IPS-20b (cell line): ENCODE data around the gene PLCH2.

ENCODE experiments used
- H3K27ac ChIP-seq: one replicate; pipeline ENCODE4 v1.5.1; 2013; ENCODE audit warnings: low read length
- H3K27me3 ChIP-seq: 2 replicates; pipeline ENCODE4 v1.6.1; 2013; ENCODE audit warnings: mild to moderate bottlenecking, low read length, inconsistent platforms; ENCODE audit not compliant: insufficient read depth
- H3K36me3 ChIP-seq: 2 replicates; pipeline ENCODE4 v1.6.1; 2013; ENCODE audit warnings: low read depth, mild to moderate bottlenecking, inconsistent platforms, low read length, moderate library complexity; ENCODE audit not compliant: insufficient read depth
- H3K4me1 ChIP-seq: 2 replicates; pipeline ENCODE4 v1.6.1; 2013; ENCODE audit warnings: mild to moderate bottlenecking, control low read depth, inconsistent platforms, low read length, moderate library complexity; ENCODE audit not compliant: insufficient read depth
- H3K4me3 ChIP-seq: 2 replicates; pipeline ENCODE4 v1.5.1; 2013; ENCODE audit warnings: mild to moderate bottlenecking, low read length, inconsistent platforms
- H3K9ac ChIP-seq: 2 replicates; pipeline ENCODE4 v1.6.1; 2013; ENCODE audit warnings: low read depth, mild to moderate bottlenecking, inconsistent platforms, low read length, moderate library complexity
- H3K9me3 ChIP-seq: 2 replicates; pipeline ENCODE4 v1.6.1; 2013; ENCODE audit warnings: mild to moderate bottlenecking, low read depth, low read length, inconsistent platforms; ENCODE audit not compliant: insufficient read depth

The PLCH2 gene

DNA sequence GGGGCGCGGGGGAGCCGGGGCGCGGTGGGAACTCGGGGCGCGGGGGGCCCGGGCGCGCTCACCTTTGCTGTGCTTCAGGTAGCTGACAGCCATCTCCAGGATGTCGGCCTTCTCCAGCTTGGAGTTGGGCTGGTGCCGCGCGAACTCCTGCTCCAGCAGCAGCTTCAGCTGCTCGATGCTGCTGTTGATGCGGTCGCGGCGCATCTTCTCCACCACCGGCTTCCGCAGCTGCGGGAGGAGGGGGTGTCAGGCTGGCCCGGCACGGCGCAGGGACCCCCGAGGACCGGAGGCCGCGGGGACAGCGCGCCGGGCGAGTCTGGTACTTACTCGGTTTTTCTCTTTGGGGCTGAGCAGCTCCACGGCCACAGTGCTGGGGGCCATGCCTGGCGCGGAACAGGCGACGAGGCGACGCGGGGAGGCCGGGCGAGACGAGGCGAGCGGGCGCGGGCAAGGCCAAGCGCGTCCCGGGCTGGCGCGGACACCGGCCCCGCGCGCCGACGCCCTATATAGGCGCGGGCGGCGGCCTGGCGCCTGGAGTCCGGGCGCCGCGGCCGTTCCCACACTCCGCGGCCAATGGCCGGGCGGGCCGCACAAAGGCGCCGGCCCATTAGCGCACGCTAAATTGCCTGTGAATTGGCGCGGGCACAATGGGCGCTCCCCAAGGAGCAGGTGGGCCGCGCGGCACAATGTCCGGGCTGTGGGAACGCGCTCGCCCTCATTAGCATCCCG is 53.9 kb downstream of the PLCH2 start, which contains the start of gene HES5:
HES5 (minus strand) TSS at position 480 of the 729 bp plus-strand sequence; CDS start at position 381, 99 bp downstream.
- Histone ChIP-seq H3K36me3 (no peaks in the 10 kb centered on the region), H3K4me1 (peaks cover 8% of the 10 kb centered on the region; the same call in 1 of the 2 replicates), H3K27ac (no peak within 1 kb of the TSS), H3K27me3 (peaks cover 80% of the 10 kb centered on the region), H3K9me3 (no peaks in the 10 kb centered on the region), H3K9ac (no peak within 1 kb of the TSS), H3K4me3 (peak within 1 kb of the TSS; percentile 49; the same call in 1 of the 2 replicates)

DNA sequence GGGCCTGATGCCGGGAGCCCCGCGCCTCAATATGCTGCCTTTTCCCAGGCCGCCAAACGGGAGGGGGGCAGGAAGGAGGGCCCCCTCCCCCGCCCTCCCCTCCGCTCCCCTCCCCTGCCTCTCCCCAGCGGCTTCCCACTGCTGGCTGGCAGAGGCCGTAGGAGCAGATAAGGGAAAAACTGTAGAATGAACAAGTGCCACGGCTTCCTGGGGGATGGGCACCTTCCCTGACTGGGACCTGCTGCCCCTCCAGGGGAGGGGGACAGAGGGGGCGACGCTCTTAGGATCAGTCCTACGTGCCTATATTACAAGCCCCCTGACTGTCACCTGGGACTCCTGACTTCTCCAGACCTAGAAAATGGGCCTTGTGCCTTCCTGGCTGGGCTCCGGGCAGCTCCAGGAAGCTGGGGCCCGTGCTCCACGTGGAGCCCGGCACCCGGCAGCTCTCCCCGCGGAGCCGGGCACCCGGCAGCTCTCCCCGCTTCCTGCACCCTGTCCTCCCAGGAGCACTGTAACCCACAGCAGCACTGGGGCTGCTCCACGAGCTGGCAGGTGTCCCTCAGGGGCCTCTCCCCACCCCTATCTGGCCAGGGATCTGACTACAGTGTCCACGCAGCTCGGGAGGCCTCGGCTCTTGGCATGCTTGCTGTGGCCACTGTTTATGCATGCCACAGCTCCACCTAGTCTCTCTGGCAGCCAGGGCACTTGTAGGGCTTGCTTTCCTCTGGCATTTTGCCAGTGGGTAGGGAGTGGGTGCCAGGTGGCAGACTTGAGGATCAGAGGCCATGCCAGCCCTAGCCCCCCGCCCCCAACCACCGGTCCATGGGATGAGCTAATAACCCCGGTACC is 54.6 kb downstream of the PLCH2 start:
- Histone ChIP-seq H3K9me3 (no peaks in the 10 kb centered on the region), H3K27me3 (peaks cover 88% of the 10 kb centered on the region), H3K4me1 (peaks cover 8% of the 10 kb centered on the region; the same call in 1 of the 2 replicates), H3K27ac (no peak overlapping the region), H3K4me3 (no peak overlapping the region), H3K9ac (no peak overlapping the region), H3K36me3 (no peaks in the 10 kb centered on the region)

GRCh38 chr1:2532485-2533160 is 56.5 kb downstream of the PLCH2 start:
- H3K9ac ChIP-seq: no peak overlapping the region
- H3K27me3 ChIP-seq: peaks cover 97% of the 10 kb centered on the region
- no peak overlapping the region for H3K4me3 ChIP-seq
- H3K4me1 ChIP-seq: peaks cover 3% of the 10 kb centered on the region; the same call in 1 of the 2 replicates
- H3K9me3 ChIP-seq: no peaks in the 10 kb centered on the region
- H3K36me3 ChIP-seq: no peaks in the 10 kb centered on the region
- no peak overlapping the region for H3K27ac ChIP-seq

GRCh38 chr1:2533365-2533764 is 57.3 kb downstream of the PLCH2 start:
- no peak overlapping the region for H3K27ac ChIP-seq
- peaks cover 3% of the 10 kb centered on the region; the same call in 1 of the 2 replicates for H3K4me1 ChIP-seq

GRCh38 chr1:2534315-2534686 is 58.2 kb downstream of the PLCH2 start:
- no peaks in the 10 kb centered on the region for H3K4me1 ChIP-seq
- H3K27ac ChIP-seq: no peak overlapping the region
- no peaks in the 10 kb centered on the region for H3K36me3 ChIP-seq
- no peaks in the 10 kb centered on the region for H3K9me3 ChIP-seq
- peaks cover 94% of the 10 kb centered on the region for H3K27me3 ChIP-seq
- H3K9ac ChIP-seq: no peak overlapping the region
- no peak overlapping the region for H3K4me3 ChIP-seq

More at GRCh38 chr1:2533365-2533764, 57.3 kb downstream of the PLCH2 start:
- H3K27me3 ChIP-seq: peaks cover 97% of the 10 kb centered on the region
- H3K9me3 ChIP-seq: no peaks in the 10 kb centered on the region
- H3K36me3 ChIP-seq: no peaks in the 10 kb centered on the region
- no peak overlapping the region for H3K4me3 ChIP-seq
- no peak overlapping the region for H3K9ac ChIP-seq

DNA sequence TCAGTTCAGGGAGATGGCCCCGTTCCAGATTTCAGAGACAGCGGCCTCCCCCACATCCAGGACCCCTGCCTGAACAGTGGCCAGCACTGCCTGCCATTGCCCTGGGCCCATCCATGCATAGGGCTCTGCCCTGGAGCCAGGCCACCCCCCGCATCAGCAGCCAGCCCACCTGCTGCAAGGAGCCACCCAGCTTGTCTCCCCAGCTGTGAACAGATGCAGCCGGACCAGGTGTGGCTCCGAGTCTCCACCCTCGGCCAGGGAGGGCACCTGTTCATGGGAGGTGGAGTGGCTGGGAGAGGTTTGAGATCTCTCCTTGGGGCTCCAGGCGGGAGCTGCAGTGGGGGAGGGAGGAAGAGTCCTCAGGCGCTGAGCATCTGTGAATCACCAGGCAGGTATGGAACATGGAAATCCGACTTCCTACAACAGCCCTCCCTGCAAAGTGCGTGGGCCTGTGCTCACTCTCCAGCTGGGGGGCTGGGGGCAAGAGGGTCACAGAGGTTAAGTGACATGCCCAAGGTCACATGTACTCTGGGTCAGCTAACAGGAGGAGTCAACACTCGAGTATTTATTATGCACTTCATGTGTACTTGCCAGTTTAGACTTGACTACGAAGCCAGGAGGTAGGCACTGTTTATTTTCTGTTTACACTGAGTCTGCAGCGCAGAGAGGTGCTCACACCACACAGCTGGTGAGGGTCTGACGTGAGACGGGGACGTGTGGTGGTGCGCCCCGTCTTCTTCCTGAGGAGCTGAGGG is 58.8 kb downstream of the PLCH2 start:
- no peaks in the 10 kb centered on the region for H3K4me1 ChIP-seq
- H3K27ac ChIP-seq: no peak overlapping the region
- peaks cover 96% of the 10 kb centered on the region for H3K27me3 ChIP-seq
- H3K9me3 ChIP-seq: no peaks in the 10 kb centered on the region
- H3K4me3 ChIP-seq: no peak overlapping the region
- H3K9ac ChIP-seq: no peak overlapping the region
- no peaks in the 10 kb centered on the region for H3K36me3 ChIP-seq

GRCh38 chr1:2535455-2535854 is 59.4 kb downstream of the PLCH2 start:
- Histone ChIP-seq H3K4me1 (no peaks in the 10 kb centered on the region), H3K27ac (no peak overlapping the region), H3K9ac (no peak overlapping the region), H3K9me3 (no peaks in the 10 kb centered on the region), H3K36me3 (no peaks in the 10 kb centered on the region), H3K4me3 (no peak overlapping the region), H3K27me3 (peaks cover 96% of the 10 kb centered on the region)

DNA sequence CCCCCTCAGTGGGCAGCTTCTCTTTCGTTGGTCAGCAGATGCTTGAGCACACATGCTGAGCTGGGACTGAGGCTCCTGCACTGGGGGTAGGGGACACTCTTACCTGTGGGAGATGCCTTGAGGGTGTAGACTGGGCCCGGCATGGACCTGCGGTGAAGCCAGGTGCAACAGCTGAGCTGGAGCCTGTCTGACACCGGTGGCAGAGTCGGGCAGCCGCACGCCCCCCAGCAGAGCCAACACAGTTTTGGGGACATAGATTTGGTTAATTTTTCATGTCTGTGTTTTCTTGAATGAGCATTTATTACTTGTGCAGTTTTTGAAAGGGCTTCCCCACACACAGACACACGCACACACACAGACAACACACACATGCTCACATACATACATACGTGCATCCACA is 59.9 kb downstream of the PLCH2 start:
- Histone ChIP-seq H3K9ac (no peak overlapping the region), H3K4me1 (no peaks in the 10 kb centered on the region), H3K27ac (no peak overlapping the region), H3K27me3 (peaks cover 94% of the 10 kb centered on the region), H3K9me3 (no peaks in the 10 kb centered on the region), H3K36me3 (no peaks in the 10 kb centered on the region), H3K4me3 (no peak overlapping the region)

GRCh38 chr1:2537784-2538115 is 61.7 kb downstream of the PLCH2 start:
- Histone ChIP-seq H3K4me3 (no peak overlapping the region), H3K9me3 (no peaks in the 10 kb centered on the region), H3K36me3 (no peaks in the 10 kb centered on the region), H3K27me3 (peaks cover 93% of the 10 kb centered on the region), H3K27ac (no peak overlapping the region), H3K9ac (no peak overlapping the region), H3K4me1 (no peaks in the 10 kb centered on the region)

- no peaks in the 10 kb centered on the region for H3K36me3 ChIP-seq
- no peak overlapping the region for H3K9ac ChIP-seq
- H3K9me3 ChIP-seq: no peaks in the 10 kb centered on the region
- peaks cover 93% of the 10 kb centered on the region for H3K27me3 ChIP-seq
- H3K4me1 ChIP-seq: no peaks in the 10 kb centered on the region
- H3K4me3 ChIP-seq: no peak overlapping the region
- H3K27ac ChIP-seq: no peak overlapping the region
Measured at GRCh38 chr1:2538376-2538775, 62.3 kb downstream of the PLCH2 start.

DNA sequence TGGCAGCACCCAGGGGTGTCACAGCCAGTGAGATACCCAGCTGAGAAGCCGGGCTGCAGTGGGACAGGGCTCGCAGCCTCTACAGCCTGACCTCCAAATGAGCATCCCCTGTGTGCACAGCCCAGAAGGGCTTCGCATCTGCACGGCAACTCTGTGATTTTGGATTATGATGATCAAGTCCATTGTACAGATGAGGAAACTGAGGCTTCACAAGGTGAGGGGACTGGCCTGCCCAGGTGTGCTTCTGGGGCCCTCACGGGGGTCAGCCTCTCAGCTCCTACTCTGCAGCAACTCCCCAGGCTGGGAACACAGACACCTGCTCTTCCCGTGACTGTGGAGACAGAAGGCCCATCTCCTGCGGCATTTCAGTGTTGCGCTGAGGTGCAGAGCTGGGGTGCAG is 62.8 kb downstream of the PLCH2 start:
- Histone ChIP-seq H3K27ac (no peak overlapping the region), H3K36me3 (no peaks in the 10 kb centered on the region), H3K9me3 (no peaks in the 10 kb centered on the region), H3K4me3 (no peak overlapping the region), H3K9ac (no peak overlapping the region), H3K4me1 (no peaks in the 10 kb centered on the region), H3K27me3 (peaks cover 93% of the 10 kb centered on the region)
